GM12801 (cell line): ENCODE results near the gene COL2A1.

Experiments used
- TF ChIP-seq, protein P1 (sequence below): IDR thresholded peaks from one replicate; pipeline ENCODE4 v1.5.1; 2011; ENCODE audit warnings: control low read depth; ENCODE audit not compliant: insufficient read length; ENCODE audit errors: extremely low read depth

COL2A1 gene

DNA sequence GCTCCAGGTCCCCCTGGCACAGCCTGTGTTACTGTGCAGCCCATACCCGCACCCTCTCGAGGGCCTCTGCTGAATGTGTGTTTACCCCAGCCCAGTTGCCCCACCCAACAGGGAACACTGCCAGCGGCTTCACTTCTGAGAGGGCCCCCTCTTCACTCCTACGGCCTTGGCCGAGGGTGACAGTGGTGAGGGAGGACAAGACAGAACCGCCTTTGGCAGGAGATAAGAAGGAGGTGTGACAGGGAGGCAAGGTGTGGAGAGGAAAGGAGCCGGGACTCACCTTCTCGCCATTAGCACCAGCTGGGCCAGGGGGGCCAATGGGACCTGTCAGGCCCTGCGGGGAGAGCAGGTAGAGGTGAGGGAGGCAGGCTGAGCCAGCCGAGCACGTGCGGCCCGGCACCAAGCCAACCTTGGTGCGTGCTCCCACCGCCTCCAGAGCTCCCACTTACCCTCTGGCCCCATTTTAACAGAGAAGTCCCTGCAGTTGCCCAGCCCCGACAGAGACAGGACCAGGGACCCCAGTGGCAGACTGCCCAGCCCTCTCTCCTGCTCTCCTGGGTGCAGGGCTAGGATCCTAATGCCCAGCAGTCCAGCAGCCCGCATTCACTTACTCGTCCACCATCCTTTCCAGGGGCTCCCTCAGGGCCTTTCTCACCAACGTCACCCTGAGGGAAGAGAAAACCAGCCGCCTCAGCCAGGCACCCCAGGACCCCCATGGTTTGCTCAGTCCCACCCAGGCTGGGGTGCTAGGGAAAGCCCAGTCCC lies 22.6 kb downstream of the COL2A1 start:
- TF ChIP-seq, protein P1, sequence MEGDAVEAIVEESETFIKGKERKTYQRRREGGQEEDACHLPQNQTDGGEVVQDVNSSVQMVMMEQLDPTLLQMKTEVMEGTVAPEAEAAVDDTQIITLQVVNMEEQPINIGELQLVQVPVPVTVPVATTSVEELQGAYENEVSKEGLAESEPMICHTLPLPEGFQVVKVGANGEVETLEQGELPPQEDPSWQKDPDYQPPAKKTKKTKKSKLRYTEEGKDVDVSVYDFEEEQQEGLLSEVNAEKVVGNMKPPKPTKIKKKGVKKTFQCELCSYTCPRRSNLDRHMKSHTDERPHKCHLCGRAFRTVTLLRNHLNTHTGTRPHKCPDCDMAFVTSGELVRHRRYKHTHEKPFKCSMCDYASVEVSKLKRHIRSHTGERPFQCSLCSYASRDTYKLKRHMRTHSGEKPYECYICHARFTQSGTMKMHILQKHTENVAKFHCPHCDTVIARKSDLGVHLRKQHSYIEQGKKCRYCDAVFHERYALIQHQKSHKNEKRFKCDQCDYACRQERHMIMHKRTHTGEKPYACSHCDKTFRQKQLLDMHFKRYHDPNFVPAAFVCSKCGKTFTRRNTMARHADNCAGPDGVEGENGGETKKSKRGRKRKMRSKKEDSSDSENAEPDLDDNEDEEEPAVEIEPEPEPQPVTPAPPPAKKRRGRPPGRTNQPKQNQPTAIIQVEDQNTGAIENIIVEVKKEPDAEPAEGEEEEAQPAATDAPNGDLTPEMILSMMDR = no peak

DNA sequence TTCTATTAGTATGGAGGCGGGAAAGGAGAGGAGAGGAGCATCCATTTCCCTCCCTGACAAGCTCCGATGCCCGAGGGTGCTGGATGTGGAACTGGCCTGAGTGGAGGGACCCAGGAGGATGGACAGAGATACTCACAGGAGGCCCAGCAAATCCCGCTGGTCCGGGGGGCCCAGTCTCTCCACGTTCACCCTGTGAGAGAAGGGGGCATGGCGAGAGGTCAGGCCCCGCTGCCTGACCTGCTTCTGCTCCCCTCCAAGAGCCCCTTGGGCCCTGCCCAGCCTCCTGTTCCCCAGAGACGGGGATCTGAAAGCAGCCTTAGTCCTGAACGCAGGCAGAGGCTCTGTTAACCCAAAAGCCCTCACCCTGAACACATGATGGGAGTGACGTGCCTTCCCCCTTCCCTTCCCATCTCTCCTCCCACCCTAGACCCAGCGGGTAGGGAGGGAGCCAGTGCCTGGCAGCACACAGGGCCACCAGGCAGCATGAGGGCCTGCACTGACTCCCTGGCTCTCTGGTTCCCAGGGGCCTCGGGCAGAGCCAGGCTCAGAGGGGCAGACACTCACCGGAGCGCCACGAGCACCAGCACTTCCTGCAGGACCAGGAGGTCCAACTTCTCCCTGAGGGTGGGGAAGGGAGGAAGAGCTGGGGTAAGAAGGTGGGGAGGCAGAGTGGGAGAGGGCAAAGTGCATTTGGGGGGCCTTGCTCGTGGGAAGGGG lies 23.3 kb downstream of the COL2A1 start:
- TF ChIP-seq, protein P1 = no peak

DNA sequence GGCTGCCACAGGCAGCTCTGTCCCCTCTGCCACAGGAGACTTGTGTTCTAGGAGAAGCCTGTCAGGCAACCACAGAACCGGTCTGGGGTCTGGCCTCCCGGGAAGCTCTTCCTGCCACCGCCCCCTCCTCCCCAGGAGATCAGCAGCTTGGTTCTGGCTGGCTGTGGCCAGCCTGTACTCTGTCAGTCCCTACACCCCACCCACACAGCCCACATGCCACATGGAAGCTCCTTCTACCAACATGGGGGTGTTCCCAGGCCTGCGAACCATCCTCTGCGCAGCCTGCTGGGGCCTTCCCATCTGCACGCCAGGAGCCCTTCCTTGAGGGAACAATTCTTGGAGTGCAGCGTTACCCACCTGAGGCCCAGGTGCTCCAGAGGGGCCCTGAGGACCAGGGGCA lies 24.1 kb downstream of the COL2A1 start:
- TF ChIP-seq, protein P1 = no peak

DNA sequence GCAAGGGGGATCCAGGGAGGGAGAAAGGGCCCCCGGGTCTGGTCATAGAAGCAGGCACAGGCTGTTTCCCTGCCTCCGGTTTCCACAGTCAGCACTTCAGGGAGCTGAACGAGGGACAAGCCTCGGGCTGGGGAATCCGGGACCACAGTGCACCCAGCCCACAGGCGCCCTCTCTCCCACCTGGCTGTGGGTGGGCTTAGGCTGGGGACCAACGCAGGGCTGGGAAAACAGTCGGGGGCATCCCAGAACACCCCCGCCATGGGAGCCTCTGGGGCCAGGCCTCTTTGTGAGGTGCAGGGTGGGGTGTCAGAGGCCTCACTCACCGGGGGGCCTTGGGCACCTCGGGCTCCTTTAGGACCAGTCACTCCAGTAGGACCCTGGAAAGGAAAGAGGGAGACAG lies 24.6 kb downstream of the COL2A1 start:
- TF ChIP-seq, protein P1 = no peak

DNA sequence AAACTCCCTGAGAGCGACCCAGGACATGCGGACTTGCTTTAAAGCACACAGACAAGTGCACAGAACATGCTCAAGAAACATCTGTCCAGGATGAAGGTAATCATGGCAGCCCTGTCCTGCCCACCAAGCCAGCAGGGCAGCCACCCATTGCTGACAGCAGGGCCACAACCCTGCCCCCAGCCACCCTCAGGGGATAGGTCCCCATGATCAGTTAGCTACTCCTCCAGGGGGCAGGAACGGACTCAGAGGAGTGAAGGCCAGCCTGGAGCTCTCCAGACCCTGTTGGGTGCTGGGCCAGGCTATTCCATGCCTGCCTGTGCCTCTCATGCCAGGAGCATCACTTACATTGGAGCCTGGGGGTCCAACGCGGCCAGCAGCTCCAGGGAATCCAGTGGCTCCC lies 25.1 kb downstream of the COL2A1 start:
- TF ChIP-seq, protein P1 = no peak

DNA sequence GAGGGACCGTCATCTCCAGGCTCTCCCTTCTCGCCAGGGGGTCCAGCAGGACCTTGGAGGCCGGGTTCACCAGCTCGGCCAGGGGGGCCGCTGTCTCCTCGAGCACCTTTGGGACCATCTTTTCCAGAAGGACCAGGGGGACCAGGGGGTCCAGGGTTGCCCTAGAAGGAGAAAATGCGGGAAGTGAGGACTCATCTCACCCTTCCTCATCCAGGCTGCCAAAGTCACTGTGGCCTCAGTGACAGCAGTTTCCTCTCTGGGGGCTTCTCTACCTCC lies 25.7 kb downstream of the COL2A1 start:
- TF ChIP-seq, protein P1 = no peak

DNA sequence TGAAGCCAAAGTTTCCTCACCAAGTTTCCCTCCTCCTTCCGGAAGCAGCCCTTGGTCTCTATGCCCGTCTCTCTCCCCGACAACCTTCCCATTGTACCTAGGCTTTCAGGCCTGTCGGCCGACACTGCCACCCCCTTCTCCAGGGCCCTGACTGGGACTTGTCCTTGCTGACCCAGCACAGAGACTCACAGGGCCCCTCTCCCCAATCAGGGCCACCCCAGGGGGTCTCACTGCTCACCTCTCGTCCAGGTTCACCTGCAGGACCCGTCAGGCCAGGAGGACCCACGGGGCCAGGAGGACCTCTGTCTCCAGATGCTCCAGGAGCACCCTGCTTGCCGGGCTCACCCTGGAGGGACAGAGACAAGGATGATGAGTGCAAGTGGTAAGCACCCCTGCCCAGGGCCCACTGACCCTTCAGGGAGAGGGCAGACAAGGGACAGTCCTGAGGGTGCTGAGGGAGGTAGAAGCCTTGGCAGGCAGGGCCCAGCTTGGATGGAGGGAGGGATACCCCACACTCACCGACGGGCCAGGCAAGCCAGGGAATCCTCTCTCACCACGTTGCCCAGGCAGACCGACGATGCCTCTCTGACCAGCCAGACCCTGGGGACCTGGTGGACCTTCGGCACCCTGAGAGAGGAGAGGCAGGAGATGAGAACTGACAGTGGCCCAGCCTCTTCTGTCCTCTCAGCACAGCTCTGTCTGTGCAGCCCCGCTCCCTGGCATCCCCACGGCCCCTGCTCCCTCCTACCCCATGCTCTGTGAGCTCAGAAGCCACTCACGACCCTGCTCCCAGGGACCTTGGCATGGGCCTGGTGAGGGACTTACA lies 26.3 kb downstream of the COL2A1 start:
- TF ChIP-seq, protein P1 = no peak
